HepG2 (cell line): ENCODE data around the gene FYTTD1. TPM values are rescaled to one million over a fixed set of nuclear protein-coding genes. Genes with fewer than 3 reads are reported as not detected.

Experiments
- ATAC-seq: fragments of 200-7000 bp; cut with Tn5 transposase; 3 replicates; pipeline ENCODE4 v1.9.1; 2020; ENCODE audit warnings: mild to moderate bottlenecking, moderate library complexity
- BruUV-seq: library from RNA; stranded (reverse); fragments of 400-500 nt; replicated peaks from 2 replicates; lab custom pipeline; 2021; lab: Mats Ljungman, UMichigan
- CTCF ChIA-PET: fragments of 300-600 bp; formaldehyde crosslinking; extraction: SDS; loops from one replicate; lab custom pipeline; 2021; ENCODE audit warnings: low total read pairs, inconsistent platforms, low intra/inter-chr PET ratio; lab: Yijun Ruan, JAX
- POLR2A ChIA-PET: fragments of 350-600 bp; sonication (Branson Sonifier 250); formaldehyde crosslinking; loops from one replicate; lab custom pipeline; 2020; ENCODE audit warnings: antibody characterized with exemption, inconsistent platforms; lab: Yijun Ruan, JAX
- DNase-seq: peaks from one replicate; pipeline ENCODE4 v3.0.0-alpha.2; 2015; ENCODE audit warnings: low spot score
- FAIRE-seq: peaks from 3 replicates; lab custom pipeline; 2011; peaks lifted over from hg19 to GRCh38; lab: Jason Lieb, UNC
- H2AFZ ChIP-seq: one replicate; pipeline ENCODE4 v1.6.1; 2011; ENCODE audit warnings: low read length, inconsistent platforms
- H3K27ac ChIP-seq: fragments of 300-600 bp; 3 replicates; pipeline ENCODE4 v1.8.0; 2011; ENCODE audit warnings: mixed run types, mild to moderate bottlenecking, mixed read lengths, low read length, inconsistent platforms; ENCODE audit not compliant: insufficient read depth; ENCODE audit errors: extremely low read length
- H3K27me3 ChIP-seq, 2 experiments: fragments of 200-600 bp in 1 of 2; 2 replicates in 1 of 2; 3 replicates in 1 of 2; pipeline versions ENCODE4 v1.6.0 to v1.8.0; 2011; ENCODE audit warnings: low read length in 2 of 2, mild to moderate bottlenecking in 2 of 2, moderate library complexity in 2 of 2, inconsistent platforms in 1 of 2; ENCODE audit not compliant: insufficient read depth in 2 of 2, control insufficient read depth in 1 of 2
- H3K36me3 ChIP-seq, 2 experiments: fragments of 200-600 bp in 1 of 2; replicated peaks in 1 of 2; 2 replicates in 1 of 2; 3 replicates in 1 of 2; pipeline versions ENCODE4 v1.5.1 to v1.8.0; 2011; ENCODE audit warnings: low read length in 2 of 2, inconsistent platforms in 1 of 2; ENCODE audit not compliant: insufficient read depth in 2 of 2, control insufficient read depth in 1 of 2
- H3K4me1 ChIP-seq: 2 replicates; pipeline ENCODE4 v1.5.1; 2012; ENCODE audit warnings: low read length, inconsistent platforms; ENCODE audit not compliant: insufficient read depth
- H3K4me2 ChIP-seq: 2 replicates; pipeline ENCODE4 v1.6.0; 2011; ENCODE audit warnings: low read depth, low read length, inconsistent platforms
- H3K4me3 ChIP-seq, 3 experiments: fragments of 200-600 bp in 1 of 3; sonication (generic), shearing (Covaris generic) in 1 of 3; replicated peaks in 1 of 3; 2 replicates each; pipeline ENCODE4 v1.5.1; 2011 to 2016; ENCODE audit warnings: low read length in 3 of 3, inconsistent platforms in 2 of 3, low read depth in 2 of 3, mild to moderate bottlenecking in 2 of 3, control low read depth in 1 of 3, mixed read lengths in 1 of 3; ENCODE audit not compliant: insufficient read depth in 1 of 3
- H3K79me2 ChIP-seq: one replicate; pipeline ENCODE4 v1.6.1; 2011; ENCODE audit warnings: low read length, inconsistent platforms; ENCODE audit not compliant: insufficient read depth
- H3K9ac ChIP-seq: 2 replicates; pipeline ENCODE4 v1.6.0; 2011; ENCODE audit warnings: mild to moderate bottlenecking, low read depth, low read length, inconsistent platforms; ENCODE audit not compliant: insufficient read depth
- H3K9me3 ChIP-seq: 2 replicates; pipeline ENCODE4 v1.5.1; 2012; ENCODE audit warnings: mild to moderate bottlenecking, low read length
- H4K20me1 ChIP-seq: 2 replicates; pipeline ENCODE4 v1.6.0; 2011; ENCODE audit warnings: inconsistent platforms, mild to moderate bottlenecking, low read length, moderate library complexity; ENCODE audit not compliant: insufficient read depth
- TRIM22 ChIP-seq: fragments of 450-650 bp; IDR thresholded peaks from 2 replicates; pipeline ENCODE4 v1.6.1; 2017
- ZMYM3 ChIP-seq: sonication (generic); formaldehyde crosslinking; IDR thresholded peaks from 2 replicates; pipeline ENCODE4 v1.5.1; 2020; ENCODE audit warnings: mild to moderate bottlenecking, missing genetic modification reagents
- ZNF709 ChIP-seq: sonication (generic); formaldehyde crosslinking; IDR thresholded peaks from 2 replicates; pipeline ENCODE4 v1.5.0; 2020; ENCODE audit warnings: mild to moderate bottlenecking, missing genetic modification reagents
- ZNF770 ChIP-seq: sonication (generic); formaldehyde crosslinking; IDR thresholded peaks from 2 replicates; pipeline ENCODE4 v1.5.0; 2020; ENCODE audit warnings: mild to moderate bottlenecking, missing genetic modification reagents
- WGBS: methylation state at CpG from one replicate; pipeline ENCODE4 v1.1.6; 2017; ENCODE audit warnings: low lambda C conversion rate; 5-methylcytosine and 5-hydroxymethylcytosine counted together
- in situ Hi-C: cut with HindIII; loops from 2 replicates; pipeline ENCODE4 v1.10.0; 2017; ENCODE audit warnings: low pct_unique_long_range_greater_than_20kb; ENCODE audit not compliant: extremely low pct_ligation_motif_present
- intact Hi-C: fragments of 100-400 bp; cut with micrococcal nuclease; formaldehyde crosslinking; loops from one replicate; pipeline ENCODE4 v1.10.0; 2022; ENCODE audit not compliant: unreplicated experiment
- polyA plus RNA-seq, 8 experiments: library from polyadenylated mRNA; depleted of rRNA in 3 of 8; stranded (reverse) in 7 of 8; unstranded in 1 of 8; fragments of >200 nt; fragmentation: Illumina TruSeq in 4 of 8; extraction: Trizol in 4 of 8; gene quantifications; 2 replicates each; pipeline versions ENCODE4 v1.2.1 to v1.2.3, GENCODE V29; 2011 to 2016; ENCODE audit warnings: low read depth in 4 of 8, missing spikeins in 1 of 8, mixed read lengths in 1 of 8; ENCODE audit not compliant: insufficient read depth in 1 of 8
- total RNA-seq, 5 experiments: library from RNA; depleted of rRNA; stranded (reverse); fragments of >200 nt; fragmentation: Illumina TruSeq; extraction: Trizol; gene quantifications; 2 replicates each; pipeline ENCODE4 v1.2.3, GENCODE V29; 2016; ENCODE audit warnings: low read depth in 1 of 5

FYTTD1 gene
- total and polyA plus RNA-seq, 2 of the 13 experiments (the other 11 are each of a cell fraction or from before 2014, with no cell fraction given) = 6.5 to 28.8 TPM

- intact Hi-C loops (loop anchor here (5.0 kb wide), 1 partner anchor 40 kb away; no protein-coding TSS in a partner anchor), in situ Hi-C loops (no loop called here)
- WGBS = 12% methylated on average over 25 of the region's 25 CpGs
- Histone ChIP-seq H3K27ac (peak overlapping the region; percentile 93), H3K4me1 (peaks cover 52% of the 10 kb centered on the region), H3K36me3 (no peaks in the 10 kb centered on the region; a peak in 1 of 5 replicates), H3K27me3 (no peaks in the 10 kb centered on the region; a peak in 1 of 5 replicates), H2AFZ (no peak overlapping the region), H3K4me2 (peak overlapping the region; percentile 85), H3K79me2 (peaks cover 53% of the 10 kb centered on the region), H3K9ac (peak overlapping the region; percentile 97), H3K9me3 (no peaks in the 10 kb centered on the region), H3K4me3 (peak overlapping the region; percentile 92 to 100 (median 96)), H4K20me1 (peaks cover 15% of the 10 kb centered on the region; the same call in 1 of the 2 replicates)
- ChIA-PET POLR2A (interaction anchor here (0.7 to 1.7 kb wide), 3 partner anchors 29 to 202 kb away, joined by 3 to 15 read pairs (median 6); no protein-coding TSS in a partner anchor), CTCF (no interaction called here)
- FAIRE-seq (no peak), DNase-seq (no peak), ATAC-seq (peak; percentile 62)
- BruUV-seq = TSS peak; percentile 57
- TF ChIP-seq ZNF709 (CRISPR knock-in tag) = no peak
- TF ChIP-seq ZNF770 (CRISPR knock-in tag) = peak; percentile 94
- TF ChIP-seq ZMYM3 (CRISPR knock-in tag) = 0 out of 2 replicates have a peak, but pooled peaks have one; percentile 18
- no peak for TF ChIP-seq TRIM22
These were observed 42.4 kb downstream of the FYTTD1 start for GRCh38 chr3:197791892-197792647.
